Parietal lobe (tissue), 1 donor: ENCODE data around the gene SPINK1. TPM values are rescaled to one million over a fixed set of nuclear protein-coding genes. Genes with fewer than 3 reads are reported as not detected.

Source experiments
- total RNA-seq: library from RNA; depleted of rRNA; stranded (reverse); fragments of >200 nt; gene quantifications from one replicate; pipeline ENCODE4 v1.2.3, GENCODE V29; 2014

The SPINK1 gene, protein sequence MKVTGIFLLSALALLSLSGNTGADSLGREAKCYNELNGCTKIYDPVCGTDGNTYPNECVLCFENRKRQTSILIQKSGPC
- total RNA-seq, result not detected

DNA sequence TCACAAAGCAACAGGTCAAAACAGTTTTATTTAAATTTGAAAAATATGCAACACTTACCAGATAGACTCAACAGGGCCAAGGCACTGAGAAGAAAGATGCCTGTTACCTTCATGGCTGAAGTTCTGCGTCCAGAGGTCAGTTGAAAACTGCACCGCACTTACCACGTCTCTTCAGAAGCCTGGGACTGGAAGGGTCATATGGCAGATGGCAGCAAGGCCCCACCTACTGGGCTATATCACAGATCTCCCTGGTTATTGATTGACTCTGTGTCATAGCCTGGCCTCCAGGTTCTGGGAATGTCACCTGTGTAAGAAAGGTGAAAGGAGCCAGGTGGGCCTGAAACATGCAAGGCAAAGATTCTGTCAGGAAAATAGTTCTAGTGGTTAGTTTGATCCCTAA, at the start of gene SPINK1:
TSS of gene SPINK1 (minus strand) at position 207 of the 400 bp plus-strand sequence. CDS start at position 113, 94 bp downstream.

DNA sequence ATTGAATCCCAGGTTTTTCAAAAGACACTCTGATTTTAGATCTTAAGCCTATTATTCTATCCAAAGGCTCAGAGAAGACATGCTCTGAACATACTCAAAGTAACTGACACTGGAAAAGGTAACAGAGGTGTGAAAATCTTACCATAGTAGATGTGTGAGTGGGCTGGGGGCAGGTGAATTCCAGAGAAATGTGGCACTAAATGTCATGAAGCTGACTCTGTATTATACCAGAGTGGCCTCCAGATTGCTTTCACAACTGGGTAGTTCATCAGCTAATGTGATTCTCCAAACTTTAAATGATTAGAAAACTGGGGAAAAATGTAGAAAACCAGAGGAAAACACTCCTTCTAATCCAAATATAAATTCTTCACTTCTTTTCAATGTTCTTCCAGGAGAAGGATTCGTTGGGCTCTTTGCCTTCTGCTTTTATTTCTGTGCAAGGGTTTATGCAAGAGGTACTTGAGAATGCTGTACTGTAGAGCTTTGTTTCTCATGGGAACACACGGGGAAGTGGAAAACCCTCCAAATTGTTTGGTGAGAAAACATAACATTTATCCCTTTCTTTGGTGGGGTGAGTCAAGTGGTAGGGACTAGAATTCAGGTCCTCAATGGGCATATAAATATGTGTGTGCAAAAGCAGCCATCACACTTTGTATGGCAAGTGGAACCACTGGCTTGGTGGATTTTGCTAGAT, 46.7 kb upstream of the SPINK1 start, which contains the start of gene SCGB3A2:
TSS of gene SCGB3A2 (plus strand) at position 646 of the 694 bp plus-strand sequence. CDS start 93 bp downstream, outside the sequence.

DNA sequence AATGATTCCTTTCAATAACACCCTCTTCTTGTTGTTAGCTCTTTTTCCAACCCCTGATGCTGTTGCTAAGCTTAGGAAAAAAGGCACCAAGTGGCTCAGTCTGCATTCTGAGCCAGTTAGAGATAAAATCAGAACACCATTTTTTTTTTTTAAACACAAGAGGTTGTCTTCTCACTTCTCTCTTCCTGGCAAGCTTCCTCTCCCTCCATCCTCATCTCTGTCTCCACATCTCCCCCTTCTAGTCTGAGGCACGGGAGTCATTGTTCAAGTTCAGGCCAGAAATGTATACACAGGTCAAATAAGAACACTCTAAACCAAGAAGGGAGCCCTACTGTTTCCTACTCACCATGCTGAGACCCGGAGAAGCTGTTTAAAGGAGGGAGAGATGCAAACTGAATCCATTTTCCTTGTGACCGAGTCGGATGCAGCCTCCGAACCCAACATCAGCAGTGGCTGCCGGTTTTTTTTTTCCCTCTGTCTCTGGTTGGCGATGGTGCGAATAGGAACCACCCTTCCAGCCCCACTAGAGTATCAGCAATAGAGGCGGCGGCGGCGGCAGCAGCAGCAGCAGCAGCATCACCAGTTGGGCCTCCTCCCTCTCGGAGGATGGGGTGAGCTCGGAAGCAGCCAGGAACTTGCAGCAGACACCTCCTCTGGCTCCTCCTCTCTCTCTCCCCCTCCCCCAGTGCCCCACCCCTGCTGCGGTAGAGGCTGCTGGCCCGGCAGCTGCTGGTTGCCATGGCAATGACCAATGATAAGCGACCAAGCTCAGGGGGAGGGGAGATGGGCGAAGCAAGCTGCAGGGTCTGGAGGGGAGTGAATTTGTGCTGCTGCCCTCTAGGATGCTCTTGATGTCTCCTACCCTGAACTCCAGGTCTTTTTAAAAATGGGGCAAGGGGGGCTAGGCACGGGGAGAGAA, 49.1 kb downstream of the SPINK1 start, which contains the start of gene JAKMIP2:
TSS of gene JAKMIP2 (minus strand) at position 619 of the 919 bp plus-strand sequence. CDS start 110,922 bp downstream, outside the sequence.

Other genes starting within 250 kb of the SPINK1 start
- 75.7 TPM for gene JAKMIP2, start 48.9 kb downstream of the SPINK1 start, total RNA-seq
- not detected for gene SCGB3A2, start 47.0 kb upstream of the SPINK1 start, total RNA-seq
- not detected for gene C5orf46, start 74.9 kb upstream of the SPINK1 start, total RNA-seq
- not detected for gene SPINK5, start 232.3 kb upstream of the SPINK1 start, total RNA-seq